ENCODE results near the gene ZNF519. TPM values are rescaled to one million over a fixed set of nuclear protein-coding genes. Genes with fewer than 3 reads are reported as not detected.
"Not testable (repeated sequence)": the region's sequence is repeated elsewhere in the genome, so short reads cannot be mapped to it uniquely, and the experiment has no call there.

Gene ZNF519
- 26.2 and 27.4 TPM in 2 replicates for total RNA-seq
- long read RNA-seq, full-length matches to known transcripts = 30 of 46 reads
- long read RNA-seq, partial matches to known transcripts = 6 of 46 reads
- long read RNA-seq, other reads (novel, unspliced or antisense) = 10 of 46 reads

DNA sequence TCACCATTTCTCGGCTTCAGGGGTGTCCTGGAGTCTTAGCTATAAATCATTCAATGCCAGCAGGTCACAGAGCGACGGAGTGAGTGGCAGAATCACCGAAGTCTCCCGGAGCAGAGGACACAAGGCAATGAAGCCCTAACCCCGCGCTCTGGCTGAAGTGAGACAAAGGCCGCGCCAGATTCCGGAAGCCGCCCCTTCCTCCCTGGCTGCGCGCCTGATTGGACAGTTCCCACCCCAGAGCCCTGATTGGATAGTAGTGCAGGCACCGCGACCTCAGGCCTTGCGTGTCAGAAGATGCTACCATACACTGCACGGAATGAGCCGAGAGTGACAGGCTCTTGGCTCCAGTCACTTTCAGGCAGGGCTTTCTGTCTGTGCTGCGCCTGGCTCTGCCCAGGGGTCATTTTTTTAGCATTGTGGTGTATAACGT, at the start of gene ZNF519:
ZNF519 (minus strand) TSS at position 165 of the 430 bp plus-strand sequence; CDS start at position 7, 158 bp downstream.
- H3K9me3 Mint-ChIP-seq (ENCODE audit: low read depth); H3K27me3 Mint-ChIP-seq; H3K36me3 Mint-ChIP-seq (ENCODE audit: insufficient read depth): not testable (repeated sequence)
- peak within 1 kb of the TSS; percentile 97 for H3K4me3 Mint-ChIP-seq (ENCODE audit: low read depth)
- H3K4me1 Mint-ChIP-seq (ENCODE audit: low read depth) = peaks cover 18% of the 10 kb centered on the region
- H3K27ac Mint-ChIP-seq = peak within 1 kb of the TSS; percentile 99
- DNase-seq (ENCODE audit: low spot score, unreplicated experiment) = peak; percentile 67

DNA sequence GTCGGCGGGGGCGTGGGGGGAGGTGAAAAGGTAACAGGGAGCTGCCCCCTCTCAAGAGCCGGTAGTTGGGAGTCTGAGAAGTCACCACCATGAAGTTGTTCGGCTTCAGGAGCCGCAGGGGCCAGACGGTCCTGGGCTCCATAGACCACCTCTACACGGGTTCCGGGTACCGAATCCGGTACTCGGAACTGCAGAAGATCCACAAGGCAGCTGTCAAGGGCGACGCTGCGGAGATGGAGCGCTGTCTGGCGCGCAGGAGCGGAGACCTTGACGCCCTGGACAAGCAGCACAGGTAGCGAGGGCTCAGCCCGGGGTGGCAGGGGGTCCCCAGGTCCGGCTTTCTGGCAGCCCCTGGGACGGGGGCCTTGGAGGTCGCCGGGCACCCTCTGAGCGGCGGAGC, 47.1 kb upstream of the ZNF519 start:
- Mint-ChIP-seq H3K4me3 (ENCODE audit: low read depth) (no peak overlapping the region), H3K36me3 (ENCODE audit: insufficient read depth) (peaks cover 3% of the 10 kb centered on the region), H3K27me3 (no peaks in the 10 kb centered on the region), H3K27ac (no peak overlapping the region), H3K9me3 (ENCODE audit: low read depth) (peaks cover 19% of the 10 kb centered on the region), H3K4me1 (ENCODE audit: low read depth) (no peaks in the 10 kb centered on the region)
- TF ChIP-seq CTCF (IDR thresholded peaks at IDR 0.05; ENCODE audit: unreplicated experiment) = no peak
- DNase-seq (ENCODE audit: low spot score, unreplicated experiment) = no peak

- DNase-seq (ENCODE audit: low spot score, unreplicated experiment); H3K4me1 Mint-ChIP-seq (ENCODE audit: low read depth): not testable (repeated sequence)
Measured at GRCh38 chr18:14178321-14179196, 46.3 kb upstream of the ZNF519 start.

GRCh38 chr18:14177540-14178320, 45.5 kb upstream of the ZNF519 start:
- not testable (repeated sequence) for H3K4me1 Mint-ChIP-seq (ENCODE audit: low read depth); H3K27me3 Mint-ChIP-seq; DNase-seq (ENCODE audit: low spot score, unreplicated experiment); H3K27ac Mint-ChIP-seq; H3K36me3 Mint-ChIP-seq (ENCODE audit: insufficient read depth); H3K4me3 Mint-ChIP-seq (ENCODE audit: low read depth)
- peaks cover 18% of the 10 kb centered on the region for H3K9me3 Mint-ChIP-seq (ENCODE audit: low read depth)

More at GRCh38 chr18:14178321-14179196, 46.3 kb upstream of the ZNF519 start:
- H3K4me3 Mint-ChIP-seq (ENCODE audit: low read depth); H3K27ac Mint-ChIP-seq; H3K27me3 Mint-ChIP-seq; H3K36me3 Mint-ChIP-seq (ENCODE audit: insufficient read depth): not testable (repeated sequence)
- H3K9me3 Mint-ChIP-seq (ENCODE audit: low read depth) = peaks cover 18% of the 10 kb centered on the region

DNA sequence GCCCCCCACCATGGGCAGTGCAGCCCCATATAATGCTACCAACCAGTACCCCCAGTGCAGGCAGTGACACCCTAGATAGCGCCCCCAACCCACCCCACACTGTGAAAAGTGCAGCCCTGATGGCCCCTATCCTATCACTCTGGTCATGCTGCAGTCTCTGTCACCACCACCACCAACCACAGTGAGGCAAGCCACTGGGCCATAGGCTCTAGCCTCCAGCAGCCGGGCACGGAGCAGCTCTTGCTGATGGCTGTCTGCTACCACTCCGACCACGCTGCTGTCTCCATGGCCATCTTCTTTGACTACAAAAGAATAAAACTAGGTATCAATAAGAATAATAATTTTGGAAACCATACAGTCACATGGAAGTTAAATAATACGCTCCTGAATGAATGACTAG, 43.2 kb upstream of the ZNF519 start:
- H3K9me3 Mint-ChIP-seq (ENCODE audit: low read depth) = peaks cover 18% of the 10 kb centered on the region
- DNase-seq (ENCODE audit: low spot score, unreplicated experiment); H3K36me3 Mint-ChIP-seq (ENCODE audit: insufficient read depth); H3K4me1 Mint-ChIP-seq (ENCODE audit: low read depth); H3K27ac Mint-ChIP-seq; H3K27me3 Mint-ChIP-seq; H3K4me3 Mint-ChIP-seq (ENCODE audit: low read depth): not testable (repeated sequence)

DNA sequence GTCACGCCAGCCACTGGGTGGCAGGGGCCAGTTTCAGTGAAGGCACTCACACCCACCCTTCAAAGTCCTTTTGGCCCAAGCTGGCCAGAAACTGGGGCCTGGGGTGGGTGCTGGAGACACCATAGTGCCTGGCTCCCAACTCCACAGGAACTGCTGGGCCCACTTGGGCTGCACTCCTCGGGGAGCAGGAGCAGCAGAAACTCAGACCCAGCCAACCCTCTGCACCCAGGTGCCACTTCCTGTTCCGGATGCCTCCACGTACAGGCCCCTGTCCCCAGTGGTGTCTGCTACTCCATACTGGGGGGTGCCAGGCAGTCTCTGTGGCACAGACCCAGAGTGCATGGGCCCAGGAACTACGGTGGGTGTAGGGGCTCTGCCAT, 42.5 kb upstream of the ZNF519 start:
- peaks cover 16% of the 10 kb centered on the region for H3K9me3 Mint-ChIP-seq (ENCODE audit: low read depth)
- no peaks in the 10 kb centered on the region for H3K4me1 Mint-ChIP-seq (ENCODE audit: low read depth)
- peaks cover 2% of the 10 kb centered on the region for H3K36me3 Mint-ChIP-seq (ENCODE audit: insufficient read depth)
- no peak for TF ChIP-seq CTCF (IDR thresholded peaks at IDR 0.05; ENCODE audit: unreplicated experiment)
- no peaks in the 10 kb centered on the region for H3K27me3 Mint-ChIP-seq
- H3K27ac Mint-ChIP-seq = no peak overlapping the region
- no peak for DNase-seq (ENCODE audit: low spot score, unreplicated experiment)
- no peak overlapping the region for H3K4me3 Mint-ChIP-seq (ENCODE audit: low read depth)

DNA sequence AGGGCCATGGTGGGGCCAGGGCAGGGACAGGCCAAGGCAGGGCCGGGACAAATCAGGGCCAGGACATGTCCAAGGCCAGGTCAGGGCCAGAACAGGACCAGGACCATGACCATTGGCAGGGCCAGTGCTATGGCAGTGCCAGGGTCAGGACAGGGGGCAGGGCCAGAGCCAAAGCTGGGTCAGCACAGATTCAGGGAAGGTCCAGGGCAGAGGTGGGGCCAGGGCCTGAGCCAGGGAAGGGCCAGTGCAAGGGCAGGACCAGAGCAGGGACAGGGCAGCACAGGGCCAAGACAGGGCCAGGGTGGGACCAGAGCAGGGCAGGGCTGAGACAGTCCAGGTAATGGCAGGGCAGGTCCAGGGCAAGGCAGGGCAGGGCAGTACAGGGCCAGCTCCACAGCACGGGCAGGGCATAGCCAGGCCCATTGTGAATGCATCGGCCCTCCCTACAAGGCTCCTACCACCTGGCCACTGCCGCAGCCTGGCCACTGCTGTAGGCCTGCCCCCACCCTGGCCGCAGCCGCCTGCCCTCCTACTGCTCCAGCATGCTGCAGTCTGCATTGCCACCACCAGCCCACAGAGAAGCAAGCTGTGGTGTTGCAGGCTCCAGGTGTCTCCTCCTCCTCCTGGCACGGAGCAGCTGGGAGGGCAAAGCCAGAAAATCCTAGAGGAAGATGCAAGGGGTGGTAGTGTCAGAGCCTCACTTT, 41.9 kb upstream of the ZNF519 start:
- H3K4me1 Mint-ChIP-seq (ENCODE audit: low read depth); H3K36me3 Mint-ChIP-seq (ENCODE audit: insufficient read depth): not testable (repeated sequence)
- H3K9me3 Mint-ChIP-seq (ENCODE audit: low read depth) = peaks cover 16% of the 10 kb centered on the region

DNA sequence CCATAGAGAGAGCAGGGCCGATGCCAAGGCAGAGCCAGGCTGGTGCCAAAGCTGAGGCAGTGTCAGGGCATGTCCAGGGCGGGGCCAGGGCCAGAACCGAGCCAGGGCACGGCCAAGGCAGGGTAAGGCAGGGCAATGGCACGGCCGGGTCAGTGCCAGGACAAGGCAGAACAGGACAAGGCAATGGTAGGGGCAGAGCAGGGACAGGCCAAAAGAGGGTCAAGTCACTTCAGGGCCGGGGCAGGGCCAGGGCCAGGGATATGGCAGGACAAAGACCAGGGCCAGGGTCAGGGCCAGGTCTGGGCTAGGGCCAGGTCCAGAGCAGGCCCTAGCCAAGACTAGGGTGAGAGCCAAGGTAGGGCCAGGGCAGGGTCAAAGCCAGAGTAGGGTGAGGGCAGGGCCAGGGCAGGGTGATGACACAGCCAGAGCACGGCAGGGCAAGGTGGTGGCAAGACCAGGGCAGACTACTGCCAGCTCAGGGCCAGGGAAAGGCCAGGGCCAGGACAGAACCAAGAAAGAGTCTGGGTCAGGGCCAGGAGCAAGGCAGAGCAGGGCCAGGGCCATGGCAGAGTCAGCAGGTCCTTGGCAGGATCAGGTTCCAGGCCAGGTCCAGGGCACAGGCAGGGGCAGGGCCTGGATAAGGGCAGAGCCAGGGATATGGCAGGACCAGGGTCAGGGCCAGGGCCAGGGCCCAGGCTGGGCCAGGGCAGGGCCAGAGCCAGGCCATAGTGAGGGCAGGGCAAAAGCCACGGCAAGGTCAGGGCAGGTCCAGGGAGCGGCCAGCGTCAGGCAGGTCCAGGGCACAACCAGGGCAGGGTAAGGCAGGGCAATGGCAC, 41.1 kb upstream of the ZNF519 start:
- H3K9me3 Mint-ChIP-seq (ENCODE audit: low read depth) = peaks cover 16% of the 10 kb centered on the region
- H3K27ac Mint-ChIP-seq; DNase-seq (ENCODE audit: low spot score, unreplicated experiment); H3K27me3 Mint-ChIP-seq; H3K4me3 Mint-ChIP-seq (ENCODE audit: low read depth); H3K4me1 Mint-ChIP-seq (ENCODE audit: low read depth); H3K36me3 Mint-ChIP-seq (ENCODE audit: insufficient read depth): not testable (repeated sequence)

More for the DNA sequence above, 41.9 kb upstream of the ZNF519 start:
- H3K27me3 Mint-ChIP-seq; H3K27ac Mint-ChIP-seq; DNase-seq (ENCODE audit: low spot score, unreplicated experiment); H3K4me3 Mint-ChIP-seq (ENCODE audit: low read depth): not testable (repeated sequence)

DNA sequence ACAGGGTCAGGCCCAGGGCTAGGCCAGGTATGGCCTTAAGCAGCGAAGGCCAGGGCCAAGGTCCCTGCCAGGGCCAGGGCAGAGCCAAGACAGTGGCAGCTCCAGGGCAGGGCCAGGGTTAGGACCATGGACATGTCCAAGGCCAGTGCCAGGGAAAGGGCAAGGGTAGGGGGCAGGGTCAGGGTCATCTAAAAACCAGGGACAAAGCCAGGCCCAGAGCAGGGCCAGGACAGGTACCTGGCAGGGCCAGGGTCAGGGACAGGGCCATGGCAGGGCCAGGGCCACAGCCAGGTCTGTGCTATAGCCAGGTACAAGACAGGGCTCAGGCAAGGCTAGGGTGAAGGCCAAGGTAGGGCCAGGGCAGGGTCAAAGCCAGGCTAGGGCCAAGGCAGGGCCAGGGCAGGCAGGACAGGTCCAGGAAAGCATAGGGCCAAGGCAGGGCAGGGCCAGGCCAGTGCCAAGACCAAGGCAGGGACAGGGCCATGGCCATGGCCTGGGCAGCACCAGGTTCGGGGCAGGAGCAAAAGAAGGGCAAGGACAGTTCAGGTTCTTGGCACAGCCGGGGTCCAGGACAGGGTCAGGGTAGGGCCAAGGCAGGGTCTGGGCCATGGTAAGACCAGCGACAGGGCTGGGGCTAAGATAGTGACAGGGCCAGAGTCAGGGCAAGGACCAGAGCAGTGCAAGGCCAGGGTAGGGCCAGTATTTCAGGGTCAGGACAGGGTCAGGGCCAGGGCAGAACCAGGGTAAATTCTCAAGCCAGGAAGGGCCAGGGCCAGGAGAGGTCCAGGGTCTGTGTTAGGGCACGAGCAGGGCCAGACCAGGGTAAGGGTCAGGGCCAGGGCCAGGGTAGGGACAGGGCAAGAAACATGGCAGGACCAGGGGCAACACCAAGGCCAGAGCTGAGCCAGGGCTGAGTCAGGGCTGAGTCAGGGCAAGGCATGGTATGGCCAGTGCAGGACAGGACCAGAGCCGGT, 40.2 kb upstream of the ZNF519 start:
- not testable (repeated sequence) for H3K36me3 Mint-ChIP-seq (ENCODE audit: insufficient read depth); H3K4me1 Mint-ChIP-seq (ENCODE audit: low read depth); H3K27me3 Mint-ChIP-seq; DNase-seq (ENCODE audit: low spot score, unreplicated experiment); H3K27ac Mint-ChIP-seq; H3K4me3 Mint-ChIP-seq (ENCODE audit: low read depth)
- H3K9me3 Mint-ChIP-seq (ENCODE audit: low read depth) = peaks cover 23% of the 10 kb centered on the region

Measured in progenitor cell of endocrine pancreas (in vitro differentiated cells).